ENCODE measurements around the gene DSCAM.

The DSCAM gene

DNA sequence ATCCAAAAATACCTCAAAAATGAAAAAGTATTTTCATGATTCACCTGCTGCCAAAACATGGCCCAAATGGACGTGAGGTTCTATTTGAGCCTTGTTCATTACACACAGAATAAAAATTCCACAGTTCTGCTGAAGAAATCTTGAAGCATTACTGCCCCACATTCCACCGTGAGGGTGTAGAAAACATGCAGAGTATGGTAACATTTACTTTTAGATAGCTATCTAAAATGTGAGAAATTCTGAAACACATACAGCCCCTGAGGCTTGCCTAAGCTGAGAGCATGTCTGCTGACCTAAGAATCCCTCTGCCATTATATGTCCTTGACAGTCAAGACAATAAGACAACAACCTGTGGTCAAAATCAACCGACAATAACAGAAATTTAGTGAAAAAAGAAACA, 186.5 kb downstream of the DSCAM start:
- no peak for DNase-seq

DNA sequence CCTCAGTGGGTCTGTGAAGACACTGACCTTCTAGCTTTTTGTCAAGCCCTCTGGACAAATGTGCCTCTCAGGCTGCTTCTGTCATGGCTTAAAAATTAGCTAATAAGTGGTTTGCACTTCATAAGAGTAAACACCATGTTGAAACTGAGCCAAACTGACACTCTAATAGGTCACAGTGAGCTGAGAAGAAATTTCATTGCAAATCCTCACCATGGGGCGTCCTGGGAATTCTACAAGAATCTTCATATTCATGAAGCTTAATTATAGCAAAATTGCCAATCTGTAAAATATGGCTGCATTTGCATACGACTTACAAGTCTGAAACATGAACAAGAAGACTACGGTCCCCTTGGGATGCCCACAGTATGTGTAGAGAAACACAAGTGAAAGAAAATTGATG, 188.6 kb downstream of the DSCAM start:
- no peak for DNase-seq

GRCh38 chr21:40652436-40652835, 194.5 kb downstream of the DSCAM start:
- no peak for DNase-seq

DNA sequence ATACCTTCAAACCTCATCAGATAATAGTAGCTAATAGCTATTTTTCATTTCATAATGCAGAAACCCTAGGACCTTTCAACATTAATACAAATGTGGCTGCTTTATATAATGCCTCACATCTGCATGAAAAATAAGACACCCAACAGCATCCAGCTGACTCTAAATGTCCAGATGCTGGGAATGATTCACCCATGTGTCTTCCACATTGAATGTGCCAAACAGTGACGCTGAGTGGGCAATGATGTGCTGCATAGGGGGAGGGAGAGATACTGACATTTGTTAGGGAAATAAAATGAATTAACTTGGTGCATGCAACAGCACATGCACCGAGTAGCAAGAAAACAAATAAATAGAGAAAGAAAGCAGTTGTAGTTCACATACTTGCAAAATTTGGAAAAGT, 199.3 kb downstream of the DSCAM start:
- DNase-seq, result no peak

DNA sequence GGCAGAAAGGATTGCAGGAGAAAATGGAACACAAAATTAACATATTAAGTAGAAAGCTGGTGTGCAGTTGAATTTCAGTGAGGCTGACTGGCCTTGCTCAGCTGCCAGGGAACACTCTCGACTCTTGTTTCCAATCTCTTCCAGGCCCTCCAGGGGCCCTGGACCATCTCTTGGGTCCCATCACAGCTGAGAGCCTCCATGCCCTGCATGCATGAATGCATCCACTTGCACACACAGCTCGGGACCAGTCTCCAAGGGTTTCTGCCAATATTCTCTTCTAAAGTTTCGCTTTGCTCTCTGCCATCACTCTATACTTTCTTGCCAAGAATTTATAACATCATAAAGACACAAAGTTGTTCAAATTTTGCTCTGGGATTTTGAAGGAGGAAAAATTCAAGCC, 200.3 kb downstream of the DSCAM start:
- DNase-seq, result no peak

- DNase-seq, result no peak
Observed at GRCh38 chr21:40641042-40641441, 205.9 kb downstream of the DSCAM start.

- no peak for DNase-seq
Observed at GRCh38 chr21:40640266-40640789, 206.6 kb downstream of the DSCAM start.

GRCh38 chr21:40639616-40640194, 207.3 kb downstream of the DSCAM start:
- no peak for DNase-seq

- DNase-seq, result no peak
Observed at GRCh38 chr21:40638466-40639251, 208.3 kb downstream of the DSCAM start.

- DNase-seq, result no peak
Observed at GRCh38 chr21:40636026-40636425, 210.9 kb downstream of the DSCAM start.

GRCh38 chr21:40635391-40635790, 211.6 kb downstream of the DSCAM start:
- DNase-seq, result no peak

- DNase-seq, result no peak
Observed at GRCh38 chr21:40634141-40634540, 212.8 kb downstream of the DSCAM start.

DNA sequence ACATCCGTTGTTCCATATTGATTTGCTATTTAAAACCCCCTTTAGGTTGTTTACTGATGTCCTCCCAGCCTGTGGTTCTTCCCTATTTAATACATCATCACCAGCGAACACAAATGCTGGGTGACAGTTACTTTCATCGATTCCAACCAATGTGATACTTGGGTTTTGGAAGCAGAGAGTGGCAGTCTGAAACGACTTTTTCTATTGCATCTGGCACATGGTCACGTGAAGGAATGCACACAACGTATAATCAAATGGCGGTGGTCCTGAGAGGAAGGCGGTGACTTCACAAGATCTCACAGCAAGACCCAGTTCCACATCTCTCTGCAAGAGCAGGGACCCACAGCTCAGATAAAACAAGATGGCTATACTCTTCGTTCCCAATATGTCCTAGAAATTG, 213.9 kb downstream of the DSCAM start:
- DNase-seq, result no peak

GRCh38 chr21:40631211-40631610, 215.7 kb downstream of the DSCAM start:
- DNase-seq, result no peak

GRCh38 chr21:40625991-40626390, 221.0 kb downstream of the DSCAM start:
- DNase-seq, result no peak

DNA sequence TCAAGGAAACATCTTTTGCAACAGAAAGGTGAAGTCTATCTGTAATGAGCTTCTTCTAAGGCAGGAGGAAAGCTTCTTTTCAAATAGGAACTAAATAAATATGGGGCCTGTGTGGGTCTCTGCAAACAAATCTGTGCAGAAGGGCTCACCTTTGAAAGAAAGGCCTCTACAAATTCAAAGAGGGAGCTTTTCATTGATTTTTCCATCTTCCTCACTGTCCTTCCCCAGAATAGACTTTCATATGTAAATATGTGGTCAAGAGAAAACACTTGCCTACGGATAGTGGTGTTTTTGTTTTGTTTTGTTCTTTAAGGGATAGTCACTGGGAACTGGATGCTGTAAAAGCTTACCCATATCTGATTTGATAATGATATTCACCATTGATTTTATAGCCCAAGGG, 223.4 kb downstream of the DSCAM start:
- DNase-seq, result no peak

DNA sequence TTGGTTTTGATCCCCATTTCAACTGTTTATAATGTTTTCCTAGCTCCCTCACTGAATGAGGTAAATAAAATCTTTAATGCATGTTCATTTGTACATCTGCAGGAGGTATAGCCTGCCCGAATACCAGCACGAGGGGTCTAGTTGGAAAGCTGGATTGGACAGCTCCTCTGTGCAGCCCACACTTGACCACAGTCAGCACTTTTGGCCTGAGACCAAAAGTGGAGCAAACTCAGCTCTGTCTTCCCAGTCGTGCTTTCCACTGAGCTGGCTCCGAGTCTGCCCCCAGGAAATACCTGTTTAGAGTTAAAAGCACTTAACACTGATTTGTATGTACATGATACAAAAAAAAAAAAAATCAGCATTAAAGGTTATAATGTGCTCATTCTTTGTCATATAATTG, 224.4 kb downstream of the DSCAM start:
- peak; percentile 66 for DNase-seq

DNA sequence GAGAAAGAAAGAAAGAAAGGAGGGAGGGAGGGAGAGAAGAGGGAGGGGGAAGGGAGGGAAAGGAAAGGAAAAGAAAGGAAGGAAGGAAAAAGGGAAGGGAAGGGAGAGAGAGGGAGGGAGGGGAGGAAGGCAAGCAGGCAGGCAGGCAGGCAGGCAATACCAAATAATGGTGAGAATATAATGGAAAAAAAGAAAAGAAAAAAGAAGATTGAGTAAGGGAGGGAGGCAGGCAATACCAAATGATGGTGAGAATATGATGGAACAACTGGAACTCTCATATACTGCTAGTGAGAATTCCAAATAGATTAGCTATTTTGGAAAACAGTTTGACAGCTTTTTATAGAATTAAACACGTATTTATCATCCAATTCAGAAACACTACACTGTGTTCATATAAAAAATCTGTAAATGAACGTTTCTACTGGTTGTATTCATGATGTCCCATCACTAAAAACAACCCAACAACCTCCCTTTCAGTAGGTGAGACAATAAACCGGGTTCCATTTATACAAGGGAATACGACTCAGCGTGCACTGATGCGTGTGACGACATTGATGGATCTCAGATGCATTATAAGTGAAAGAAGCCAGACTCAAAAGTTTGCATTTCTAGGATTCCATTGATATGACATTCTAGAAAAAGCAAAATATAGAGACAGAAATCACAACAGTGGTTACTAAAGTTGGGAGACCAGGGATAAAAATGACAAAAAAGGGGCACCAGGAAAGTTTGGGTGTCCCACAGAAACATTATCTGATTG, 226.4 kb downstream of the DSCAM start:
- no peak for DNase-seq

DNA sequence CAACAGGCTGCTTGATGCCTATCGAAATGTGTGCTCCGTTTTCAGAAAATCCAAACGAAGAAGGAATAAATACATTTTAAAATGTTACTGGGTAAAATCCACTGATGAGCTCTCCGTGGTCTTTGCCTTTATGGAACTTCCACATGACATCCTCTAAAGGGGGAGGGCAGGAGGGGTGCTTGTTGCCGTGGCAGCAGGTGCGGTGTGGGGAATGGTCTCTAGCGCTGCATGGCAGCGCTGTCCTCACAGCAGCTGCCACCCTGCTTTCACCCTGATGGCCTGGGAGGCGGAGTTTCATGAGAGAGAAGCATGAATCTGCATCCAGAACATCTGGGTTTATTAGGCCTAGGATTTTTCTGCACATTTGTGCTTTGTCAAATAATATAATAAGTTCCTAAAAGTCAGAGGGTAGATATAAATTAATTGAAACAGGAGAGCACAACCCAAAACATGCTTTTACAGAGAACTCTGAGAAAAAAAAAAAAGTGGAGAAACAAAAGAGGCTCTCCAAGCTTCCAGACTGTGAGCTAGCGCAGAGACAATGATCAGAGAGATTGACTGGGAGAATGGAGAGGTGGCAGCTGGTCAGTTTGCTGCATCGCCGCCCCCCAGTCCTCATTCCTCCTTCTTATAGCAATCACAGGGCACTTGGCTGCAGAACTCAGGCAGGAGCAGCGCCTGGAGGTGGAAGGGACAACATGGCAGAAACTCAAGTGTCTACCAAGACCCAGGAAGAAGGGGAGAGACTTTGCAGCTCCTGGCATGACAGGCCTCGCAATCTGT, 228.6 kb downstream of the DSCAM start:
- DNase-seq, result no peak

GRCh38 chr21:40616377-40616704, 230.6 kb downstream of the DSCAM start:
- no peak for DNase-seq

- no peak for DNase-seq
Observed at GRCh38 chr21:40615505-40616376, 231.2 kb downstream of the DSCAM start.

DNA sequence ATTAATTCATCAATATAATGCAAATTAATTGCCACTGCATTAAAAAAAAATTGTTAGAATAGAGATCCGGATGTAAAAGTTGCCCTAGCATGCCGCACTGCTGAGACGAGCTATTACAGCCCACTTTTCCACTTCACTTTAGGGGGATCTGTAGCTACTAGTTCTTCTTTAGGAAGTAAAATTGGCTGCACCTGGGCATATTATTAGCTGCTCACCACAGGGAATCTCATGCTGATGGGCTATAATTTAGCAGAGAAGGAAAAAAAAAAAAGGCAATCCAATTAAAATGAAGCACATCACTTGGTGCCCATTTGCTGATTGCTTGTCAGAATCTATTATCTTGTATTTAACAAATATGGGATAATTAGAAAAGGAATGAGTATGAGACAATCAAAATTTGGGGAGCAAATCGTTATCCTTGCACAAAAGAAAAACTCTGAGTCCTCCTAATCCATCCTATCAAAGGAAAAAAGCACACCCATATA, 233.4 kb downstream of the DSCAM start:
- DNase-seq, result no peak

Measured in islet precursor cell (in vitro differentiated cells).